AG04450 (cell line): ENCODE measurements around the gene SEMA5B. TPM values are rescaled to one million over a fixed set of nuclear protein-coding genes. Genes with fewer than 3 reads are reported as not detected.

Experiments
- CTCF ChIA-PET: fragments of 300-600, 350-600 bp; formaldehyde crosslinking; extraction: SDS; loops from one replicate; lab custom pipeline; 2022; ENCODE audit warnings: antibody characterized with exemption, inconsistent platforms; lab: Charles Lee
- POLR2A ChIA-PET: fragments of 350-600 bp; formaldehyde crosslinking; extraction: SDS; loops from one replicate; lab custom pipeline; 2021; ENCODE audit warnings: antibody characterized with exemption, inconsistent platforms; lab: Yijun Ruan, JAX
- DNase-seq: peaks from one replicate; pipeline ENCODE4 v3.0.0-alpha.2; 2011; ENCODE audit warnings: low read depth, low spot score
- H3K27ac ChIP-seq: one replicate; pipeline ENCODE4 v1.5.1; 2012; ENCODE audit warnings: low read depth, low read length, control low read depth
- H3K27me3 ChIP-seq: one replicate; pipeline ENCODE4 v1.6.0; 2012; ENCODE audit warnings: low read length; ENCODE audit not compliant: control insufficient read depth, insufficient read depth
- H3K4me3 ChIP-seq: 2 replicates; pipeline ENCODE4 v1.5.1; 2011; ENCODE audit warnings: mild to moderate bottlenecking, low read depth, low read length, control low read depth
- H3K9me3 ChIP-seq: 2 replicates; pipeline ENCODE4 v1.5.1; 2012; ENCODE audit warnings: low read length; ENCODE audit not compliant: control insufficient read depth, insufficient read depth
- polyA plus RNA-seq: library from polyadenylated mRNA; depleted of rRNA; stranded (reverse); fragments of >200 nt; gene quantifications from 2 replicates; pipeline ENCODE4 v1.2.3, GENCODE V29; 2011
- TF ChIP-seq, protein P1 (sequence below): IDR thresholded peaks from 2 replicates; pipeline ENCODE4 v1.5.1; 2011; ENCODE audit warnings: low read depth, low read length, control low read depth, inconsistent platforms

Gene SEMA5B
- polyA plus RNA-seq, 1 experiment, result not detected

DNA sequence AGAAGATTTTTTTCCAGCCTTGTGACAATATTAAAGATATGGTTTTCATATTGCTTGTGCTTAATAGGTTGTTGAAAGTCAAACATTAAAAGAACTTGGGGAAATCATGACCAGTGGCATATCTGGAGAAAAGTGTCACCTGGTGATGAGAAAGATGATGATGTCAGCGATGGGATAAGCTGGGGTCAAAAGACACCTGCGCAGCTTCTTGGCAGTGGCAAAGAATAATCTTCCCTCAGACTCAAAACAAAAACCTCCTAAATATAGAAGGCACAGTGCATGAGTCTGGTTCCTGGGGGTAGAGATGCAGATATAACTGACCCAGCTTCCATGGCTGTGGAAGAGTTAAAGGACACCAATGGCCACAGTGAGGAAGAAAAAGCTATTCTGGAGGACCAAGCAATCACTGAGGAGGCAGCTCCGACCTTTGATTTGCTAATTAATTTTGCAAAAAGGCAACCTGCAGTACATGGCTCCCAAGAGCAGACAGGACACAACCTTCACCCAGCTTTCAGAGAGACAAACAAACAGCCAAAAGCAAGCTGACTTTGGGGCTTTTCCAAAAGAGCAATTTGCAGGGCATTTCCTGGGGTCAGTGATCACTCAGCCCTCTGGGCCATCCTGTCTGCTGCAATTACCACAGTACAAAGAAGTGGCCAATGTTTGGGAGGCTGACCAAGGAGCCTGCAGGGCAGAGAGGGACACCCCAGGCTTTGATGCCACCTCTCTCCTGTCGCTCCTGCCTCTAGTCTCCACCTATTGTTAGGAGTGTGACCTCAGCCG lies 17.6 kb upstream of the SEMA5B start:
- H3K27me3 ChIP-seq, result peaks cover 32% of the 10 kb centered on the region
- ChIA-PET POLR2A (no interaction called here), CTCF (interaction anchor here (1.0 to 1.2 kb wide), 2 partner anchors 14 to 103 kb away, joined by 3 to 7 read pairs; no protein-coding TSS in a partner anchor)
- TF ChIP-seq, protein P1, sequence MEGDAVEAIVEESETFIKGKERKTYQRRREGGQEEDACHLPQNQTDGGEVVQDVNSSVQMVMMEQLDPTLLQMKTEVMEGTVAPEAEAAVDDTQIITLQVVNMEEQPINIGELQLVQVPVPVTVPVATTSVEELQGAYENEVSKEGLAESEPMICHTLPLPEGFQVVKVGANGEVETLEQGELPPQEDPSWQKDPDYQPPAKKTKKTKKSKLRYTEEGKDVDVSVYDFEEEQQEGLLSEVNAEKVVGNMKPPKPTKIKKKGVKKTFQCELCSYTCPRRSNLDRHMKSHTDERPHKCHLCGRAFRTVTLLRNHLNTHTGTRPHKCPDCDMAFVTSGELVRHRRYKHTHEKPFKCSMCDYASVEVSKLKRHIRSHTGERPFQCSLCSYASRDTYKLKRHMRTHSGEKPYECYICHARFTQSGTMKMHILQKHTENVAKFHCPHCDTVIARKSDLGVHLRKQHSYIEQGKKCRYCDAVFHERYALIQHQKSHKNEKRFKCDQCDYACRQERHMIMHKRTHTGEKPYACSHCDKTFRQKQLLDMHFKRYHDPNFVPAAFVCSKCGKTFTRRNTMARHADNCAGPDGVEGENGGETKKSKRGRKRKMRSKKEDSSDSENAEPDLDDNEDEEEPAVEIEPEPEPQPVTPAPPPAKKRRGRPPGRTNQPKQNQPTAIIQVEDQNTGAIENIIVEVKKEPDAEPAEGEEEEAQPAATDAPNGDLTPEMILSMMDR, result no peak
- DNase-seq, result no peak
- no peak overlapping the region for H3K27ac ChIP-seq
- H3K4me3 ChIP-seq, result no peak overlapping the region
- no peaks in the 10 kb centered on the region for H3K9me3 ChIP-seq

GRCh38 chr3:123042413-123042812 lies 14.8 kb upstream of the SEMA5B start:
- H3K27me3 ChIP-seq, result peaks cover 50% of the 10 kb centered on the region
- DNase-seq, result no peak
- H3K9me3 ChIP-seq, result no peaks in the 10 kb centered on the region
- no peak overlapping the region for H3K27ac ChIP-seq
- TF ChIP-seq, protein P1, result no peak
- CTCF ChIA-PET, result no interaction called here
- no peak overlapping the region for H3K4me3 ChIP-seq
- POLR2A ChIA-PET, result no interaction called here

- H3K27me3 ChIP-seq, result peaks cover 42% of the 10 kb centered on the region
- TF ChIP-seq, protein P1, result no peak
- H3K4me3 ChIP-seq, result no peak overlapping the region
- CTCF ChIA-PET, result no interaction called here
- no peak overlapping the region for H3K27ac ChIP-seq
- DNase-seq, result no peak
- POLR2A ChIA-PET, result no interaction called here
- no peaks in the 10 kb centered on the region for H3K9me3 ChIP-seq
These were observed 11.6 kb upstream of the SEMA5B start for GRCh38 chr3:123039178-123039577.

- CTCF ChIA-PET, result interaction anchor here (0.6 kb wide), 1 partner anchor 28 kb away, joined by 7 read pairs; the partner anchor contains the start of gene PDIA5
- Histone ChIP-seq H3K9me3 (no peaks in the 10 kb centered on the region), H3K27me3 (peaks cover 46% of the 10 kb centered on the region), H3K27ac (no peak overlapping the region), H3K4me3 (no peak overlapping the region)
- no peak for DNase-seq
- TF ChIP-seq, protein P1, result no peak
- POLR2A ChIA-PET, result no interaction called here
These were observed 11.2 kb upstream of the SEMA5B start for GRCh38 chr3:123038751-123039150.

GRCh38 chr3:123037015-123037375 lies 9.4 kb upstream of the SEMA5B start:
- H3K4me3 ChIP-seq, result no peak overlapping the region
- H3K9me3 ChIP-seq, result no peaks in the 10 kb centered on the region
- no peak for DNase-seq
- H3K27me3 ChIP-seq, result peaks cover 50% of the 10 kb centered on the region
- TF ChIP-seq, protein P1, result no peak
- ChIA-PET POLR2A (interaction anchor here (1.0 kb wide), 1 partner anchor 8 kb away, joined by 5 read pairs; no protein-coding TSS in a partner anchor), CTCF (no interaction called here)
- H3K27ac ChIP-seq, result no peak overlapping the region
